Measurements from ENCODE around the gene PADI2. TPM values are rescaled to one million over a fixed set of nuclear protein-coding genes. Genes with fewer than 3 reads are reported as not detected.
A peak's percentile ranks its signal among the peaks of the same experiment; 100 is the strongest.

PADI2 gene
- total RNA-seq, 1 donor, result under 0.01 TPM

GRCh38 chr1:17118706-17119075, 560 bp downstream of the PADI2 start:
- Histone ChIP-seq H3K36me3 (ENCODE audit: insufficient read depth, low read length) (no peaks in the 10 kb centered on the region), H3K27me3 (ENCODE audit: insufficient read depth, low read length) (peaks cover 57% of the 10 kb centered on the region), H3K27ac (ENCODE audit: low read depth, low read length) (no peak overlapping the region), H3K9me3 (ENCODE audit: low read depth, low read length) (no peaks in the 10 kb centered on the region), H4K20me1 (ENCODE audit: insufficient read depth, low read length) (no peaks in the 10 kb centered on the region), H3K4me3 (ENCODE audit: insufficient read depth, low read length) (no peak overlapping the region), H3K4me1 (ENCODE audit: insufficient read depth, low read length) (peaks cover 25% of the 10 kb centered on the region), H2AFZ (ENCODE audit: low read length) (no peak overlapping the region), H3K4me2 (ENCODE audit: insufficient read depth, low read length) (peak overlapping the region; percentile 76), H3K79me2 (ENCODE audit: insufficient read depth, low read length) (no peaks in the 10 kb centered on the region)
- DNase-seq (ENCODE audit: insufficient read length, low spot score, missing footprints), result peak; percentile 82
- no peak for TF ChIP-seq CTCF (IDR thresholded peaks at IDR 0.05; ENCODE audit: extremely low read depth, low read depth, low read length)

- Histone ChIP-seq H3K79me2 (ENCODE audit: insufficient read depth, low read length) (no peaks in the 10 kb centered on the region), H3K36me3 (ENCODE audit: insufficient read depth, low read length) (no peaks in the 10 kb centered on the region), H3K4me2 (ENCODE audit: insufficient read depth, low read length) (no peak overlapping the region), H3K4me3 (ENCODE audit: insufficient read depth, low read length) (no peak overlapping the region), H2AFZ (ENCODE audit: low read length) (no peak overlapping the region), H4K20me1 (ENCODE audit: insufficient read depth, low read length) (no peaks in the 10 kb centered on the region), H3K9me3 (ENCODE audit: low read depth, low read length) (no peaks in the 10 kb centered on the region), H3K4me1 (ENCODE audit: insufficient read depth, low read length) (peaks cover 25% of the 10 kb centered on the region), H3K27ac (ENCODE audit: low read depth, low read length) (no peak overlapping the region), H3K27me3 (ENCODE audit: insufficient read depth, low read length) (peaks cover 57% of the 10 kb centered on the region)
- no peak for DNase-seq (ENCODE audit: insufficient read length, low spot score, missing footprints)
- TF ChIP-seq CTCF (IDR thresholded peaks at IDR 0.05; ENCODE audit: extremely low read depth, low read depth, low read length), result no peak
Observed at GRCh38 chr1:17118268-17118667, 983 bp downstream of the PADI2 start.

GRCh38 chr1:17117451-17118265, 1.6 kb downstream of the PADI2 start:
- Histone ChIP-seq H3K79me2 (ENCODE audit: insufficient read depth, low read length) (no peaks in the 10 kb centered on the region), H3K9me3 (ENCODE audit: low read depth, low read length) (no peaks in the 10 kb centered on the region), H3K36me3 (ENCODE audit: insufficient read depth, low read length) (no peaks in the 10 kb centered on the region), H3K27ac (ENCODE audit: low read depth, low read length) (no peak overlapping the region), H3K4me2 (ENCODE audit: insufficient read depth, low read length) (no peak overlapping the region), H3K4me3 (ENCODE audit: insufficient read depth, low read length) (no peak overlapping the region), H3K27me3 (ENCODE audit: insufficient read depth, low read length) (peaks cover 57% of the 10 kb centered on the region), H4K20me1 (ENCODE audit: insufficient read depth, low read length) (no peaks in the 10 kb centered on the region), H3K4me1 (ENCODE audit: insufficient read depth, low read length) (peaks cover 23% of the 10 kb centered on the region), H2AFZ (ENCODE audit: low read length) (no peak overlapping the region)
- TF ChIP-seq CTCF (IDR thresholded peaks at IDR 0.05; ENCODE audit: extremely low read depth, low read depth, low read length), result no peak
- peak; percentile 84 for DNase-seq (ENCODE audit: insufficient read length, low spot score, missing footprints)

GRCh38 chr1:17116643-17117042, 2.6 kb downstream of the PADI2 start:
- Histone ChIP-seq H3K27me3 (ENCODE audit: insufficient read depth, low read length) (peaks cover 57% of the 10 kb centered on the region), H3K4me3 (ENCODE audit: insufficient read depth, low read length) (no peak overlapping the region), H3K36me3 (ENCODE audit: insufficient read depth, low read length) (no peaks in the 10 kb centered on the region), H3K79me2 (ENCODE audit: insufficient read depth, low read length) (no peaks in the 10 kb centered on the region), H2AFZ (ENCODE audit: low read length) (no peak overlapping the region), H3K4me2 (ENCODE audit: insufficient read depth, low read length) (no peak overlapping the region), H3K27ac (ENCODE audit: low read depth, low read length) (no peak overlapping the region), H3K9me3 (ENCODE audit: low read depth, low read length) (no peaks in the 10 kb centered on the region), H4K20me1 (ENCODE audit: insufficient read depth, low read length) (no peaks in the 10 kb centered on the region), H3K4me1 (ENCODE audit: insufficient read depth, low read length) (peaks cover 12% of the 10 kb centered on the region)
- peak; percentile 89 for DNase-seq (ENCODE audit: insufficient read length, low spot score, missing footprints)
- no peak for TF ChIP-seq CTCF (IDR thresholded peaks at IDR 0.05; ENCODE audit: extremely low read depth, low read depth, low read length)

Measured in osteoblast (primary cell).